Measurements from ENCODE around the gene NAMPT. TPM values are rescaled to one million over a fixed set of nuclear protein-coding genes. Genes with fewer than 3 reads are reported as not detected.

NAMPT gene
- total RNA-seq: 190 and 320 TPM in 2 replicates

DNA sequence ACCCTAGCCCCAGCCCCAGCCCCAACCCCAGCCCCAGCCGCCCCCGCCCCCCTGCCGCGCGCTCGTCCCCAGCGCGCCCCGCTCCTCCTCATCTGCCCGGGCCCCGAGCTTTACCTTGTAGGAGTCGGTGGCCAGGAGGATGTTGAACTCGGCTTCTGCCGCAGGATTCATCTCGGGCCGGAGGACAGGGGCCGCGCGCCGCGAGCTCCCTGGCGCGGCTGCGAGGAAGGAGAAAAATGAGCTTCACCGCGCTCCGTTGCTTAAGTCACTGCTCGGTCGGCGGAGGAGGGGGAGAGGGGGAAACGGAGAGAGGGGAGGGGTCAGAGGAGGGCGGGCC lies at the start of gene NAMPT:
TSS of gene NAMPT (minus strand) at position 270 of the 337 bp plus-strand sequence. CDS start at position 171, 99 bp downstream.

Other genes with a start within 250 kb of the NAMPT start
- 63.3 and 65.7 TPM in 2 replicates for gene SYPL1, start 172.7 kb downstream of the NAMPT start, total RNA-seq

Measured in epithelial cell of umbilical artery (primary cell).